PFSK-1 (cell line): ENCODE measurements around the gene CD300C.

Experiments used
- FOXP2 ChIP-seq: optimal IDR thresholded peaks from 2 replicates; pipeline ENCODE3; 2011; ENCODE audit warnings: borderline replicate concordance, control low read depth, inconsistent platforms; ENCODE audit not compliant: insufficient read depth; ENCODE audit errors: extremely low read length, extremely low read depth
- POLR2AphosphoS5 ChIP-seq: IDR thresholded peaks from 2 replicates; pipeline ENCODE4 v1.6.1; 2012; ENCODE audit warnings: low read depth, mild to moderate bottlenecking, control low read depth, low read length, moderate library complexity
- REST ChIP-seq, 2 experiments: IDR thresholded peaks; 2 replicates each; pipeline versions ENCODE4 v1.6.1 to v1.8.0; 2011 to 2012; ENCODE audit warnings: low read depth in 2 of 2, low read length in 2 of 2, control low read depth in 1 of 2, inconsistent platforms in 1 of 2, mild to moderate bottlenecking in 1 of 2, moderate library complexity in 1 of 2; ENCODE audit not compliant: insufficient read depth in 1 of 2
- SIN3A ChIP-seq: IDR thresholded peaks from 2 replicates; pipeline ENCODE4 v1.6.1; 2012; ENCODE audit warnings: mild to moderate bottlenecking, low read length, moderate library complexity, borderline replicate concordance; ENCODE audit not compliant: insufficient read depth
- TAF1 ChIP-seq: IDR thresholded peaks from 2 replicates; pipeline ENCODE4 v1.6.1; 2012; ENCODE audit warnings: low read length, control low read depth, borderline replicate concordance; ENCODE audit not compliant: insufficient read depth

DNA sequence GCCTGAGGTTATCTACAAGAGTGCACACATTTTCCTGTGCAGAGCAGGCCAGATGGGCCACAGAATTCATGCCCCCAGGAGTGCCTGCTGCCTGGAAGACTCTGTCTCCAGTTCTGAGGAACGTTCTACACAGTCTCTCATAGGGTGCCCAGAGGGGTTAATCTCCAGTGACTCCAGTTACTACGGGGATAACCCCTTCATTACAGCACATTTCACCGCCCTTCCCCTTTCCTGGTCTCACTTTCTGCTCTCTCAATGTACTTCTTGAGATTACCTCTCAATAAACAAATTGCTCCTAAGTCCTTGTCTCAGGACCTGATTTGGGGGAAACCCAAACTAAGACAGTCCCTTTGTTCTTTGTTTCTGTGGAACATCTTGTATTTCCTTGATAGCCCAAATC is 15.7 kb upstream of the CD300C start:
- TF ChIP-seq REST (IDR thresholded peaks at IDR 0.05; ENCODE audit: insufficient read depth in 1 of 2, low read depth in 2 of 2, low read length in 2 of 2) (no peak), TAF1 (no peak), POLR2AphosphoS5 (no peak), FOXP2 (no peak), SIN3A (no peak)
